Measurements from ENCODE around the gene SCYGR1. TPM values are rescaled to one million over a fixed set of nuclear protein-coding genes. Genes with fewer than 3 reads are reported as not detected.

Gene SCYGR1
- total RNA-seq, 4 donors from 2014 or later = not detected

- intact Hi-C loops (cut with DNase I) = no loop called here
- DNase-seq = no peak
- no peak overlapping the region for H3K4me3 ChIP-seq (replicated peaks in 1 of 3)
- no peaks in the 10 kb centered on the region for H3K4me1 ChIP-seq
- H3K27me3 ChIP-seq = no peaks in the 10 kb centered on the region
- TF ChIP-seq, protein P1, sequence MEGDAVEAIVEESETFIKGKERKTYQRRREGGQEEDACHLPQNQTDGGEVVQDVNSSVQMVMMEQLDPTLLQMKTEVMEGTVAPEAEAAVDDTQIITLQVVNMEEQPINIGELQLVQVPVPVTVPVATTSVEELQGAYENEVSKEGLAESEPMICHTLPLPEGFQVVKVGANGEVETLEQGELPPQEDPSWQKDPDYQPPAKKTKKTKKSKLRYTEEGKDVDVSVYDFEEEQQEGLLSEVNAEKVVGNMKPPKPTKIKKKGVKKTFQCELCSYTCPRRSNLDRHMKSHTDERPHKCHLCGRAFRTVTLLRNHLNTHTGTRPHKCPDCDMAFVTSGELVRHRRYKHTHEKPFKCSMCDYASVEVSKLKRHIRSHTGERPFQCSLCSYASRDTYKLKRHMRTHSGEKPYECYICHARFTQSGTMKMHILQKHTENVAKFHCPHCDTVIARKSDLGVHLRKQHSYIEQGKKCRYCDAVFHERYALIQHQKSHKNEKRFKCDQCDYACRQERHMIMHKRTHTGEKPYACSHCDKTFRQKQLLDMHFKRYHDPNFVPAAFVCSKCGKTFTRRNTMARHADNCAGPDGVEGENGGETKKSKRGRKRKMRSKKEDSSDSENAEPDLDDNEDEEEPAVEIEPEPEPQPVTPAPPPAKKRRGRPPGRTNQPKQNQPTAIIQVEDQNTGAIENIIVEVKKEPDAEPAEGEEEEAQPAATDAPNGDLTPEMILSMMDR (IDR thresholded peaks at IDR 0.05) = no peak
- no peak for TF ChIP-seq POLR2A (IDR thresholded peaks at IDR 0.05)
- H3K9me3 ChIP-seq = no peaks in the 10 kb centered on the region
- H3K36me3 ChIP-seq = no peaks in the 10 kb centered on the region
- 90% methylated on average over 4 of the region's 4 CpGs for WGBS, 2 donors
- H3K27ac ChIP-seq = no peak overlapping the region
Observed at GRCh38 chr2:227378371-227378782, 9.4 kb downstream of the SCYGR1 start.

DNA sequence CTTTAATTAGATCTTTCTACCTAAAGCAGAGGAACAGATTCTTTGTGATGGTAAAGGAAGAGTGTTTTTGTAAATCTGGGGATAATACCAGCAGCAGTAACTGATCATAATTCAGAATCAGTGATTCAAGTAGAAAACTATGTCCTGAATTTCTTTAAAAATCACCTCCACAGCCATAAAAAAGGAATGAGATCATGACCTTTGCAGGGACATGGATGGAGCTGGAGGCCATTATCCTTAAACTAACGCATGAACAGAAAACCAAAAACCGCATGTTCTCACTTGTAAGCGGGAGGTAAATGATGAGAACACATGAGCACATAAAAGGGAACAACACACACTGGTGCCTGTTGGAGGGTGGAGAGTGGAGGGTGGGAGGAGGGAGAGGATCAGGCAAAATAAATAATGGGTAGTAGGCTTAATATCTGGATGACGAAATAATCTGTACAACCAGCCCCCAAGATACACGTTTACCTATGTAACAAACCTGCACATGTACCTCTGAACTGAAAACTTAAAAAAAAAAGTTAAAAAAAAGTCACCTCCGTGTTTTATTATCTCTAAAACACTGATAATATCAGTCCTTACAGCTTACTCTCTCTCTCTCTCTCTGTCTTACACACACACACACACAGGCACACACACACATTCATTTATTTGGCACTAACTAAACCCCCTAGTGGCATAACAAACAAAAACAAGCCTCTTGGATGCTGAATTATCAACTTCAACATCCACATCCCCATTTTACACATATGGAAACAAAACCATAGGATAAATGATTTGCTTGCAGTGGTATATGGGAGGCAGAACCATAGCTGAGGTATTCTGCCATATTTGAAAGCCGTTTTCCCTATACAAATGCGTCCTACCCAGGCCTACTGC lies 10.0 kb downstream of the SCYGR1 start:
- intact Hi-C loops (cut with DNase I) = no loop called here
- TF ChIP-seq, protein P1 (IDR thresholded peaks at IDR 0.05) = no peak
- TF ChIP-seq POLR2A (IDR thresholded peaks at IDR 0.05) = no peak

DNA sequence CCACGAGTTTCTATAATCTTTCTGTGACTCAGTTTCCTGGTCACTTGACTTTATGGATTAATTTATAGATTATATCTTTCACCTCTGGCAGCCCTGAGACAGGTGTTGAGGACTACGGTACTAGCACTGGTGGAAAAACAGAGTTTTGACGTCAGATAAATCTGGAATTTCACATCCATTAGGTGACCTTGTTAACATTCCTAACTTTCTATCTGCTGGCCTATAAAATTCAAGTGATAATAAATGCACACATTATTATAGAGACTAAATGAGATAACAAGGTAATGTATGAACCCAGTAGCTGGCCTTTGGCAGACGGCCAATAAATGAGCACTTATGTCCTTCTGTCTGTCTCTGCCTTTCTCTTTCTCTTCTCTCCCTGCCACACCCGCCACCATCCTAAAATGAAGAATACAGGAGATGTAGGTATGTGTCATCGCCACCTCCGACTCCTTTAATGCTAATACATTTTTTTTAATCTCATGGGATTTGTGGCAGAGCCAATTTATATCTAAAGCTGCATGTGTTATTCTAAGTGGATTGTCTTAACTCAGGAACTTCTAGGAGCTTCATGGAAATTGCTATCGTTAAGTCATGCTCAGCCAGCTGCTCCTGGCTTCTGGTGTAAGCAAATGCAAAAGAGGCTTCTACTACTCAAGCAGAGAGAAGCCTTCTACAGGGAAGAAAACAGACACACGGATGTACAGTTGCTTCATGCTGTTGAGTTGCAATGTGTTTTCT lies 10.9 kb downstream of the SCYGR1 start:
- Histone ChIP-seq H3K27ac (no peak overlapping the region), H3K36me3 (no peaks in the 10 kb centered on the region), H3K9me3 (no peaks in the 10 kb centered on the region), H3K4me3 (replicated peaks in 1 of 3) (no peak overlapping the region), H3K4me1 (no peaks in the 10 kb centered on the region), H3K27me3 (no peaks in the 10 kb centered on the region)
- no peak for TF ChIP-seq POLR2A (IDR thresholded peaks at IDR 0.05)
- TF ChIP-seq, protein P1 (IDR thresholded peaks at IDR 0.05) = no peak
- DNase-seq = no peak
- intact Hi-C loops (cut with DNase I) = no loop called here
- 72 to 73% methylated on average over 9 of the region's 9 CpGs for WGBS, 2 donors

More for the DNA sequence above, 10.0 kb downstream of the SCYGR1 start:
- WGBS, 2 donors = 79 to 80% methylated on average over 8 of the region's 8 CpGs
- no peak for DNase-seq
- no peaks in the 10 kb centered on the region for H3K36me3 ChIP-seq
- no peaks in the 10 kb centered on the region for H3K9me3 ChIP-seq
- H3K4me3 ChIP-seq (replicated peaks in 1 of 3) = no peak overlapping the region
- no peaks in the 10 kb centered on the region for H3K4me1 ChIP-seq
- H3K27ac ChIP-seq = no peak overlapping the region
- no peaks in the 10 kb centered on the region for H3K27me3 ChIP-seq

DNA sequence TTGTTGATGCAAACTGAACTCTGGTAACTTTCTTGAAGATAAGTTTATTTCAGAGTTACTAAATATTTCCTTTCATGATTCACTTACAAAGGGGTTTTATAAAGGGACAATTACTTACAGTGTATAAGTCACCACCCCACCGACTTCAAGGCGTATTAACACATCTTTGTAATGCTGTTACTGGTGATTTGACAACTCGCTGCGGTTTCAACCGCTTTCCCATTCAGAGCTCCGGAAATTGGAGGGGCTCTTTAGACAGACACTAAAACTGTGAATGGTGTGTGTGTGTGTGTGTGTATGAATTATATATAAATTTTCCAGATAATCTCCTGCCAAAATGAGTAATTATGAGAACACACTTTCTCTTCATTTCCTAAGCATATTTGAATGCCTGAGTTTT lies 13.6 kb downstream of the SCYGR1 start:
- Histone ChIP-seq H3K27ac (no peak overlapping the region), H3K27me3 (no peaks in the 10 kb centered on the region), H3K36me3 (no peaks in the 10 kb centered on the region), H3K4me3 (replicated peaks in 1 of 3) (no peak overlapping the region), H3K9me3 (no peaks in the 10 kb centered on the region), H3K4me1 (no peaks in the 10 kb centered on the region)
- DNase-seq = no peak
- intact Hi-C loops (cut with DNase I) = no loop called here
- WGBS, 2 donors = 73 to 83% methylated on average over 6 of the region's 6 CpGs
- TF ChIP-seq POLR2A (IDR thresholded peaks at IDR 0.05) = no peak
- TF ChIP-seq, protein P1 (IDR thresholded peaks at IDR 0.05) = no peak

- Histone ChIP-seq H3K9me3 (no peaks in the 10 kb centered on the region), H3K4me1 (no peaks in the 10 kb centered on the region), H3K36me3 (no peaks in the 10 kb centered on the region), H3K27me3 (no peaks in the 10 kb centered on the region), H3K4me3 (replicated peaks in 1 of 3) (no peak overlapping the region), H3K27ac (no peak overlapping the region)
- intact Hi-C loops (cut with DNase I) = no loop called here
- DNase-seq = no peak
- 91 to 94% methylated on average over 10 of the region's 10 CpGs for WGBS, 2 donors
- TF ChIP-seq, protein P1 (IDR thresholded peaks at IDR 0.05) = no peak
- TF ChIP-seq POLR2A (IDR thresholded peaks at IDR 0.05) = no peak
Observed at GRCh38 chr2:227373389-227373788, 14.4 kb downstream of the SCYGR1 start.

Measured in thyroid gland (tissue), 4 donors.